CD4-positive, alpha-beta T cell (primary cell): Measurements from ENCODE around the gene INPP5D. TPM values are rescaled to one million over a fixed set of nuclear protein-coding genes. Genes with fewer than 3 reads are reported as not detected.

Source experiments
- ATAC-seq: fragments of 200-7000 bp; cut with Tn5 transposase; one replicate; pipeline ENCODE4 v1.10.0; 2022; ENCODE audit warnings: mild to moderate bottlenecking; ENCODE audit not compliant: poor library complexity
- CTCF ChIA-PET: fragments of 350-600 bp; sonication (Branson Sonifier 250); formaldehyde crosslinking; loops from one replicate; lab custom pipeline; 2021; ENCODE audit warnings: antibody characterized with exemption, inconsistent platforms; lab: Charles Lee
- POLR2A ChIA-PET: fragments of 350-600 bp; sonication (Branson Sonifier 250); formaldehyde crosslinking; loops from one replicate; lab custom pipeline; 2021; ENCODE audit warnings: antibody characterized with exemption, inconsistent platforms; lab: Charles Lee
- DNase-seq, 14 experiments: peaks; one replicate each; pipeline ENCODE4 v3.0.0-alpha.2; 2013 to 2020; ENCODE audit warnings: mixed read lengths in 2 of 14
- H3K27ac ChIP-seq, 2 donors: one replicate each; pipeline versions ENCODE4 v1.5.1 to v1.7.0; 2013; ENCODE audit warnings: low read length in 2 of 2, low read depth in 1 of 2, mild to moderate bottlenecking in 1 of 2
- H3K27me3 ChIP-seq, 2 experiments: 1 replicate in 1 of 2; 2 replicates in 1 of 2; pipeline versions ENCODE4 v1.6.1 to v1.7.0; 2013; ENCODE audit warnings: low read length in 2 of 2, control low read depth in 1 of 2, mild to moderate bottlenecking in 1 of 2, moderate library complexity in 1 of 2; ENCODE audit not compliant: insufficient read depth in 2 of 2, control insufficient read depth in 1 of 2
- H3K36me3 ChIP-seq: one replicate; pipeline ENCODE4 v1.6.1; 2013; ENCODE audit warnings: low read length, control low read depth; ENCODE audit not compliant: insufficient read depth
- H3K4me1 ChIP-seq: one replicate; pipeline ENCODE4 v1.6.1; 2013; ENCODE audit warnings: low read length, control low read depth; ENCODE audit not compliant: insufficient read depth
- H3K4me3 ChIP-seq: one replicate; pipeline ENCODE4 v1.5.1; 2013; ENCODE audit warnings: mild to moderate bottlenecking, low read length, moderate library complexity
- H3K9me3 ChIP-seq, 2 experiments: 1 replicate in 1 of 2; 2 replicates in 1 of 2; pipeline versions ENCODE4 v1.6.1 to v1.7.0; 2013; ENCODE audit warnings: low read length in 2 of 2, mild to moderate bottlenecking in 2 of 2, control low read depth in 1 of 2, moderate library complexity in 1 of 2; ENCODE audit not compliant: control insufficient read depth in 1 of 2, insufficient read depth in 1 of 2
- H3K27ac Mint-ChIP-seq: one replicate; pipeline ENCODE4 v1.8.0; 2020; ENCODE audit warnings: mixed read lengths
- H3K27me3 Mint-ChIP-seq: one replicate; pipeline ENCODE4 v1.8.0; 2021; ENCODE audit warnings: mixed read lengths
- H3K36me3 Mint-ChIP-seq: one replicate; pipeline ENCODE4 v1.8.0; 2021; ENCODE audit warnings: low read depth, mixed read lengths
- H3K4me1 Mint-ChIP-seq: one replicate; pipeline ENCODE4 v1.8.0; 2021; ENCODE audit warnings: low read depth, mixed read lengths
- H3K4me3 Mint-ChIP-seq: one replicate; pipeline ENCODE4 v1.8.0; 2020; ENCODE audit warnings: mild to moderate bottlenecking, mixed read lengths
- H3K9me3 Mint-ChIP-seq: one replicate; pipeline ENCODE4 v1.8.0; 2020; ENCODE audit warnings: mixed read lengths
- CTCF ChIP-seq: fragments of 200-600 bp; IDR thresholded peaks from one replicate; pipeline ENCODE4 v1.8.0; 2022; ENCODE audit warnings: antibody characterized with exemption, mild to moderate bottlenecking
- intact Hi-C, 2 experiments: fragments of 100-400 bp; cut with DNase I in 1 of 2; cut with micrococcal nuclease in 1 of 2; formaldehyde crosslinking; loops; one replicate each; pipeline versions ENCODE4 v1.15.1 to v1.9.0; 2023 to 2025; cut with DNase I, micrococcal nuclease
- total RNA-seq, 174 experiments: library from RNA in 2 of 174; stranded (reverse) in 2 of 174; gene quantifications; one replicate each; pipeline ENCODE4 v1.2.3 and lab custom pipeline; 2021 to 2026

INPP5D gene
- total RNA-seq, 2 experiments from 2014 or later: 141 to 154 TPM

GRCh38 chr2:233202531-233202944, 142.4 kb downstream of the INPP5D start:
- no peak for TF ChIP-seq CTCF
- Histone ChIP-seq H3K4me3 (no peak overlapping the region), H3K36me3 (peaks cover 88% of the 10 kb centered on the region), H3K4me1 (peaks cover 2% of the 10 kb centered on the region), H3K27ac (no peak overlapping the region), H3K9me3 (peaks cover 7 to 19% of the 10 kb centered on the region in 2 experiments), H3K27me3 (no peaks in the 10 kb centered on the region)
- ChIA-PET POLR2A (no interaction called here), CTCF (no interaction called here)
- peak overlapping the region; percentile 44 for H3K27ac Mint-ChIP-seq
- H3K9me3 Mint-ChIP-seq: no peaks in the 10 kb centered on the region
- ATAC-seq: no peak
- peaks cover 88% of the 10 kb centered on the region for H3K36me3 Mint-ChIP-seq
- peaks cover 1% of the 10 kb centered on the region for H3K4me1 Mint-ChIP-seq
- DNase-seq: peak in 2 of 14 experiments; percentile 33 to 42
- H3K27me3 Mint-ChIP-seq: no peaks in the 10 kb centered on the region
- H3K4me3 Mint-ChIP-seq: no peak overlapping the region
- intact Hi-C loops: no loop called here

- DNase-seq: no peak
- H3K27me3 ChIP-seq: no peaks in the 10 kb centered on the region
- ATAC-seq: no peak
- no peak overlapping the region for H3K27ac ChIP-seq
- ChIA-PET CTCF (no interaction called here), POLR2A (no interaction called here)
- H3K4me1 ChIP-seq: peaks cover 2% of the 10 kb centered on the region
- H3K9me3 ChIP-seq: peaks cover 7 to 19% of the 10 kb centered on the region in 2 experiments
- Mint-ChIP-seq H3K9me3 (no peaks in the 10 kb centered on the region), H3K27me3 (no peaks in the 10 kb centered on the region), H3K4me1 (peaks cover 5% of the 10 kb centered on the region), H3K36me3 (peaks cover 88% of the 10 kb centered on the region), H3K4me3 (no peak overlapping the region), H3K27ac (peak overlapping the region; percentile 44)
- no peak overlapping the region for H3K4me3 ChIP-seq
- peaks cover 86% of the 10 kb centered on the region for H3K36me3 ChIP-seq
- intact Hi-C loops: no loop called here
- no peak for TF ChIP-seq CTCF
Measured at GRCh38 chr2:233203060-233203459, 142.9 kb downstream of the INPP5D start.

DNA sequence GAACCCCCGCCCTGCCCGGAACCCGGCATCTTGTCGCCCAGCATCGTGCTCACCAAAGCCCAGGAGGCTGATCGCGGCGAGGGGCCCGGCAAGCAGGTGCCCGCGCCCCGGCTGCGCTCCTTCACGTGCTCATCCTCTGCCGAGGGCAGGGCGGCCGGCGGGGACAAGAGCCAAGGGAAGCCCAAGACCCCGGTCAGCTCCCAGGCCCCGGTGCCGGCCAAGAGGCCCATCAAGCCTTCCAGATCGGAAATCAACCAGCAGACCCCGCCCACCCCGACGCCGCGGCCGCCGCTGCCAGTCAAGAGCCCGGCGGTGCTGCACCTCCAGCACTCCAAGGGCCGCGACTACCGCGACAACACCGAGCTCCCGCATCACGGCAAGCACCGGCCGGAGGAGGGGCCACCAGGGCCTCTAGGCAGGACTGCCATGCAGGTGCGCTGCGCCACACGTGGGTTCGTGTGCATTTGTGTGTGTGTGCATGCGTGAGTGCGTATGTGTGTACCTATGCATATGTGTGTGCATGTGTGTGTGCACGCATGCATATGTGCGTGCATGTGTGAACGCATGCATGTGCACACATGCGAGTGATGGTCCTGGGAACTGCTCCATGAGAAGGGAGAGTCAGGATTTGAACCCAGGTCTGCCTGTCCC, 144.3 kb downstream of the INPP5D start:
- peaks cover 75% of the 10 kb centered on the region for H3K36me3 ChIP-seq
- H3K9me3 Mint-ChIP-seq: no peaks in the 10 kb centered on the region
- DNase-seq (no peak), ATAC-seq (no peak)
- ChIA-PET POLR2A (interaction anchor here (0.7 kb wide), 1 partner anchor 14 kb away, joined by 4 read pairs; no protein-coding TSS in a partner anchor), CTCF (no interaction called here)
- no peak overlapping the region for H3K4me3 Mint-ChIP-seq
- H3K4me1 ChIP-seq: peaks cover 10% of the 10 kb centered on the region
- H3K27ac ChIP-seq: no peak overlapping the region
- no peak for TF ChIP-seq CTCF
- peaks cover 7 to 19% of the 10 kb centered on the region in 2 experiments for H3K9me3 ChIP-seq
- H3K27me3 Mint-ChIP-seq: no peaks in the 10 kb centered on the region
- intact Hi-C loops: no loop called here
- peaks cover 84% of the 10 kb centered on the region for H3K36me3 Mint-ChIP-seq
- H3K4me1 Mint-ChIP-seq: peaks cover 9% of the 10 kb centered on the region
- H3K4me3 ChIP-seq: no peak overlapping the region
- H3K27me3 ChIP-seq: no peaks in the 10 kb centered on the region
- H3K27ac Mint-ChIP-seq: no peak overlapping the region
